Measurements from ENCODE around the gene DCP1A.

Gene DCP1A

DNA sequence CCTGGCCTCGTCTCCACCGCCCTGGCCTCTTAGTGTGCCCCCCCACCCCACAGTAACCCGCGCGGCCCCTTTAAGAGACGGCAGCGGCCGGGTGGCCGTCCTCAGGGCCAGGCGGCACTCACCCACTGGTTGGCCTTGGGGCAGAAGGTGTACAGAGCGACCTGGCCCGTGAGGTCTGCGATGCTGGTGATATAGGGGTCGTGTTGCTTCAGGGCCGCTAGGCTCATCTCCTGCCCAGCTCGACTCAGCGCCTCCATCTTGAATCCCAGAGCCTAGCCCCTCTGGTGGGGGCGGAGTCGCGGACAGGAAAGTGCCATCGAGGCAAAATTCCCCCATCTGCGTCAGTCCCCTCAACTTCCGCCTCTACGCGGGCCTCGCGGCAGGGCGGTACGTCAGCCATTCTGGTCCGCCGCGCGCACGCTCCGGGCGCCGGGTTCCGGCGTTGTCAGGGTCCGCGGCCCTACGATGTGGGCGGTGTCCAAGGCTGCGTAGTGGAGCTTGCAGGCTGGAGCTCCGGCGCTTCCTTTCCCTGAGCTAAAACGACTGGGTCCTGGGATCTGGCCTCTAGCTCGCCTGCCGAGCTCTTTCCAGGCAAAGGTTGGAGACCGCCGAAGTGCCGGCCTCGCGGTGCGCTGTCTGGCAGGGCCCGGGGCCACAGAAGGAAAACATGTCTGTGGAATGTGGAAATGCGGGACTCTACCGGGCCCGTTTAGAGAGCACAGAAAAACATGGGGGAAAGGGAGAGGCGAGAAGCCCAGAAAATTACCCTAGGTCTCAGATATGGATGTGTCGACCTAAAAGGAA lies at the start of gene DCP1A:
DCP1A (minus strand) TSS at position 283 of the 804 bp plus-strand sequence; CDS start at position 257, 26 bp downstream.
- DNase-seq (ENCODE audit: low read depth), result peak; percentile 97
- TF ChIP-seq CTCF (IDR thresholded peaks at IDR 0.05; ENCODE audit: insufficient read depth, low read depth, low read length, missing control alignments), result no peak
- peak within 1 kb of the TSS; percentile 70 for H3K4me3 ChIP-seq (ENCODE audit: low read length)

GRCh38 chr3:53384465-53385423 lies 37.4 kb upstream of the DCP1A start:
- DNase-seq (ENCODE audit: low read depth), result no peak
- H3K4me3 ChIP-seq (ENCODE audit: low read length), result no peak overlapping the region
- no peak for TF ChIP-seq CTCF (IDR thresholded peaks at IDR 0.05; ENCODE audit: insufficient read depth, low read depth, low read length, missing control alignments)

- TF ChIP-seq CTCF (IDR thresholded peaks at IDR 0.05; ENCODE audit: insufficient read depth, low read depth, low read length, missing control alignments), result no peak
Observed at GRCh38 chr3:53382106-53382505, 34.8 kb upstream of the DCP1A start.

DNA sequence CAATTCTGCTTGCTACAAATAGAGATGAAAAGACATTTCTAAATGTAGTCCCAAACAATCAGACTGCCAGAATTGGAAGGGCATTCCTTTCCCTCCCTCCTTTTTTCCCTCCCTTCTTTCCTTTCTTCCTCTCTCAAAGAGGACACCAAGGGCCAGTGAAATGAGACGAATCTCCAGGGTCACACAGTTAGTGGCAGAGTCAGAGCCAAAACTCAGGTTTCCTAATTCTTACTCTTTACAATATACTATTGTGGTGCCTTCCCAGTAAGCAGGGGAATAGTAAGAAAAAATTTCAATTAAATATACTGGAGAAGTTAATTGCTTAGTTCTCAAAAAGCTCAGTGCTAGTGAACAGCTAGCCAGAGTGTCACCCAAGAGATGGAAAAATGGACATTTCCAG lies 33.0 kb upstream of the DCP1A start:
- H3K4me3 ChIP-seq (ENCODE audit: low read length), result no peak overlapping the region
- TF ChIP-seq CTCF (IDR thresholded peaks at IDR 0.05; ENCODE audit: insufficient read depth, low read depth, low read length, missing control alignments), result no peak
- no peak for DNase-seq (ENCODE audit: low read depth)

More at GRCh38 chr3:53382106-53382505, 34.8 kb upstream of the DCP1A start:
- DNase-seq (ENCODE audit: low read depth), result peak; percentile 63
- no peak overlapping the region for H3K4me3 ChIP-seq (ENCODE audit: low read length)

- no peak for DNase-seq (ENCODE audit: low read depth)
- no peak for TF ChIP-seq CTCF (IDR thresholded peaks at IDR 0.05; ENCODE audit: insufficient read depth, low read depth, low read length, missing control alignments)
- no peak overlapping the region for H3K4me3 ChIP-seq (ENCODE audit: low read length)
Observed at GRCh38 chr3:53379898-53380297, 32.6 kb upstream of the DCP1A start.

GRCh38 chr3:53377794-53378193 lies 30.5 kb upstream of the DCP1A start:
- TF ChIP-seq CTCF (IDR thresholded peaks at IDR 0.05; ENCODE audit: insufficient read depth, low read depth, low read length, missing control alignments), result no peak
- DNase-seq (ENCODE audit: low read depth), result no peak
- no peak overlapping the region for H3K4me3 ChIP-seq (ENCODE audit: low read length)
